Mucosa of descending colon (tissue), 3 donors: ENCODE measurements around the gene FCRL5. TPM values are rescaled to one million over a fixed set of nuclear protein-coding genes. Genes with fewer than 3 reads are reported as not detected.

Experiments
- ATAC-seq: fragments of 200-7000 bp; cut with Tn5 transposase; one replicate; pipeline ENCODE4 v1.9.1; 2020; ENCODE audit warnings: mild to moderate bottlenecking, moderate library complexity
- DNase-seq, 3 donors: peaks; one replicate each; pipeline ENCODE4 v3.0.0-alpha.2; 2020
- H3K36me3 ChIP-seq: fragments of 200-600 bp; one replicate; pipeline ENCODE4 v1.8.0; 2021; ENCODE audit warnings: low read depth, mild to moderate bottlenecking
- H3K4me1 ChIP-seq: fragments of 200-600 bp; one replicate; pipeline ENCODE4 v1.8.0; 2021; ENCODE audit warnings: low read depth, mild to moderate bottlenecking
- H3K4me3 ChIP-seq: fragments of 200-600 bp; one replicate; pipeline ENCODE4 v1.8.0; 2021; ENCODE audit warnings: mild to moderate bottlenecking
- H3K9me3 ChIP-seq: fragments of 200-600 bp; one replicate; pipeline ENCODE4 v1.8.0; 2021; ENCODE audit warnings: mild to moderate bottlenecking
- CTCF ChIP-seq: fragments of 200-600 bp; IDR thresholded peaks from one replicate; pipeline ENCODE4 v1.8.0; 2022; ENCODE audit warnings: antibody characterized with exemption, mild to moderate bottlenecking
- intact Hi-C, 2 donors: fragments of 100-400 bp; cut with DNase I in 1 of 2; cut with micrococcal nuclease in 1 of 2; formaldehyde crosslinking; loops; one replicate each; pipeline versions ENCODE4 v1.11.0 to v1.11.1; 2022; cut with DNase I, micrococcal nuclease
- total RNA-seq, 3 donors: library from RNA; stranded (reverse); fragmentation: NEBNext Ultra II Directional in 2 of 3; extraction: Animal tissue kit (Norgen Biotek cat#: 25700) in 2 of 3; gene quantifications; one replicate each; pipeline versions ENCODE4 v1.2.1 to v1.2.4, GENCODE V29; 2021 to 2023
- donor health status: DM: no; HTN: no; CAD: no; lungs with moderate emphysema.
- donor health status: DM: no; HTN: no; CAD: no.
- donor health status: DM: no; HTN: yes; CAD: no.

FCRL5 gene
- total RNA-seq, 3 donors from 2014 or later = 0.95 to 3.3 (median 1.7) TPM

- H3K9me3 ChIP-seq = no peaks in the 10 kb centered on the region
- no peaks in the 10 kb centered on the region for H3K36me3 ChIP-seq
- no peak for DNase-seq
- intact Hi-C loops = no loop called here
- H3K4me3 ChIP-seq = no peak overlapping the region
- TF ChIP-seq CTCF = no peak
- H3K4me1 ChIP-seq = peaks cover 11% of the 10 kb centered on the region
- ATAC-seq = no peak
Observed at GRCh38 chr1:157499521-157499920, 52.8 kb downstream of the FCRL5 start.

GRCh38 chr1:157498736-157499090, 53.6 kb downstream of the FCRL5 start:
- ATAC-seq = peak; percentile 20
- DNase-seq = no peak
- H3K4me3 ChIP-seq = no peak overlapping the region
- no peaks in the 10 kb centered on the region for H3K36me3 ChIP-seq
- H3K4me1 ChIP-seq = peaks cover 11% of the 10 kb centered on the region
- intact Hi-C loops = no loop called here
- no peak for TF ChIP-seq CTCF
- no peaks in the 10 kb centered on the region for H3K9me3 ChIP-seq

- TF ChIP-seq CTCF = no peak
- Histone ChIP-seq H3K4me1 (peaks cover 11% of the 10 kb centered on the region), H3K4me3 (no peak overlapping the region), H3K36me3 (no peaks in the 10 kb centered on the region), H3K9me3 (no peaks in the 10 kb centered on the region)
- DNase-seq = peak in 1 of 3 donors; percentile 38
- intact Hi-C loops = no loop called here
- ATAC-seq = peak; percentile 74
Observed at GRCh38 chr1:157497987-157498735, 54.2 kb downstream of the FCRL5 start.

- intact Hi-C loops = no loop called here
- no peak for TF ChIP-seq CTCF
- Histone ChIP-seq H3K4me3 (no peak overlapping the region), H3K9me3 (no peaks in the 10 kb centered on the region), H3K4me1 (peaks cover 11% of the 10 kb centered on the region), H3K36me3 (no peaks in the 10 kb centered on the region)
- ATAC-seq = no peak
- no peak for DNase-seq
Observed at GRCh38 chr1:157497284-157497683, 55.0 kb downstream of the FCRL5 start.

GRCh38 chr1:157496121-157496526, 56.2 kb downstream of the FCRL5 start:
- peak; percentile 88 for TF ChIP-seq CTCF
- Histone ChIP-seq H3K36me3 (no peaks in the 10 kb centered on the region), H3K4me1 (peaks cover 11% of the 10 kb centered on the region), H3K9me3 (no peaks in the 10 kb centered on the region), H3K4me3 (no peak overlapping the region)
- intact Hi-C loops = no loop called here
- DNase-seq (peak in 1 of 3 donors; percentile 81), ATAC-seq (peak; percentile 80)
